Trophoblast cell (in vitro differentiated cells and primary cell): ENCODE data around the gene ISL2.

Experiments
- DNase-seq, 2 donors: peaks; one replicate each; pipeline ENCODE4 v3.0.0-alpha.2; 2016
- H2AFZ ChIP-seq: 2 replicates; pipeline ENCODE4 v1.6.1; 2013; ENCODE audit warnings: low read length, moderate library complexity, mild to moderate bottlenecking; ENCODE audit not compliant: insufficient read depth, poor library complexity
- H2AK5ac ChIP-seq: 2 replicates; pipeline ENCODE4 v1.6.1; 2013; ENCODE audit warnings: mild to moderate bottlenecking, low read length
- H2BK120ac ChIP-seq: 2 replicates; pipeline ENCODE4 v1.6.1; 2013; ENCODE audit warnings: low read length, mild to moderate bottlenecking, moderate library complexity; ENCODE audit not compliant: insufficient read depth, poor library complexity
- H2BK12ac ChIP-seq: 2 replicates; pipeline ENCODE4 v1.6.1; 2013; ENCODE audit warnings: mild to moderate bottlenecking, low read length, moderate library complexity
- H2BK5ac ChIP-seq: 2 replicates; pipeline ENCODE4 v1.6.1; 2013; ENCODE audit warnings: low read length, low read depth, moderate library complexity, mild to moderate bottlenecking; ENCODE audit not compliant: poor library complexity
- H3K14ac ChIP-seq: 2 replicates; pipeline ENCODE4 v1.6.1; 2013; ENCODE audit warnings: mild to moderate bottlenecking, low read length
- H3K18ac ChIP-seq: 2 replicates; pipeline ENCODE4 v1.6.1; 2013; ENCODE audit warnings: mild to moderate bottlenecking, low read length
- H3K23ac ChIP-seq: 2 replicates; pipeline ENCODE4 v1.6.1; 2013; ENCODE audit warnings: low read length
- H3K27ac ChIP-seq: 2 replicates; pipeline ENCODE4 v1.5.1; 2013; ENCODE audit warnings: low read depth, mild to moderate bottlenecking, inconsistent platforms, low read length, moderate library complexity
- H3K27me3 ChIP-seq: 2 replicates; pipeline ENCODE4 v1.6.1; 2013; ENCODE audit warnings: inconsistent platforms, mild to moderate bottlenecking, low read length, moderate library complexity; ENCODE audit not compliant: insufficient read depth
- H3K36me3 ChIP-seq, 2 experiments: 1 replicate in 1 of 2; 2 replicates in 1 of 2; pipeline ENCODE4 v1.6.1; 2013; ENCODE audit warnings: low read length in 2 of 2, mild to moderate bottlenecking in 2 of 2, moderate library complexity in 1 of 2; ENCODE audit not compliant: insufficient read depth in 2 of 2, control insufficient read depth in 1 of 2
- H3K4ac ChIP-seq: 2 replicates; pipeline ENCODE4 v1.6.1; 2013; ENCODE audit warnings: low read depth, mild to moderate bottlenecking, low read length, moderate library complexity
- H3K4me1 ChIP-seq, 2 experiments: 1 replicate in 1 of 2; 2 replicates in 1 of 2; pipeline ENCODE4 v1.6.1; 2013; ENCODE audit warnings: low read length in 2 of 2, mild to moderate bottlenecking in 2 of 2, moderate library complexity in 1 of 2; ENCODE audit not compliant: insufficient read depth in 2 of 2, control insufficient read depth in 1 of 2
- H3K4me2 ChIP-seq: 2 replicates; pipeline ENCODE4 v1.6.1; 2013; ENCODE audit warnings: inconsistent platforms, mild to moderate bottlenecking, low read length, moderate library complexity
- H3K4me3 ChIP-seq: 2 replicates; pipeline ENCODE4 v1.5.1; 2013; ENCODE audit warnings: mild to moderate bottlenecking, low read depth, low read length, inconsistent platforms
- H3K79me1 ChIP-seq: one replicate; pipeline ENCODE4 v1.6.1; 2013; ENCODE audit warnings: low read length
- H3K79me2 ChIP-seq: 2 replicates; pipeline ENCODE4 v1.6.1; 2013; ENCODE audit warnings: low read length, mild to moderate bottlenecking; ENCODE audit not compliant: control insufficient read depth, insufficient read depth, poor library complexity
- H3K9ac ChIP-seq: 2 replicates; pipeline ENCODE4 v1.6.1; 2013; ENCODE audit warnings: mild to moderate bottlenecking, low read length
- H3K9me3 ChIP-seq: 2 replicates; pipeline ENCODE4 v1.6.1; 2013; ENCODE audit warnings: low read depth, mild to moderate bottlenecking, control low read depth, inconsistent platforms, low read length; ENCODE audit not compliant: insufficient read depth
- H4K12ac ChIP-seq: 2 replicates; pipeline ENCODE4 v1.6.1; 2013; ENCODE audit warnings: low read depth, mild to moderate bottlenecking, low read length, moderate library complexity
- H4K8ac ChIP-seq: 2 replicates; pipeline ENCODE4 v1.6.1; 2013; ENCODE audit warnings: low read depth, mild to moderate bottlenecking, low read length, moderate library complexity
- H4K91ac ChIP-seq: one replicate; pipeline ENCODE4 v1.6.1; 2013; ENCODE audit warnings: low read depth, mild to moderate bottlenecking, low read length, moderate library complexity

Gene ISL2

DNA sequence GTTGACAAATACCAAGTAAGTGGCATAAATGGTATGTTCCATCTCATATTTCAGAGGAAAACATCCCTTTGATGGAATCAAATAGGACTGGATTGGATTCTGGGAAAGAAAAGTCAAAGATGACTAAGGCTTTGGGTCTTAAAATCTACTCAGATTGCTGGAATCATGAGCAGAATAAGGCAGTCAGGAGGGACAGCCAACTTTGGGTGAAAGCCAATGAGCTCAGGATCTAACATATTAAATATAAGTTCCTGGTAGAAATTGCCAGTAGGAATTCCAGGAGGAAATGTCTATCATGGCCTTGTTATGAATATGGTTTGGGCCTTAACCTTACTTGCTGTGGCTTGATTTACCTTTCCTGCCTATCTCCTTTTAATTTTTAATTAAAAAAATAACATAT lies 55.3 kb downstream of the ISL2 start:
- Histone ChIP-seq H3K27me3 (no peaks in the 10 kb centered on the region), H3K4ac (no peak overlapping the region), H2AK5ac (no peak overlapping the region), H4K91ac (no peak overlapping the region), H3K4me1 (peaks cover 0 to 3% of the 10 kb centered on the region in 2 experiments), H3K9ac (no peak overlapping the region), H3K79me2 (no peaks in the 10 kb centered on the region), H3K23ac (no peak overlapping the region), H3K4me2 (no peak overlapping the region), H2BK120ac (no peak overlapping the region), H2BK12ac (no peak overlapping the region), H3K27ac (no peak overlapping the region), H3K9me3 (no peaks in the 10 kb centered on the region), H3K18ac (no peak overlapping the region), H3K79me1 (no peaks in the 10 kb centered on the region), H4K8ac (no peak overlapping the region), H3K14ac (no peak overlapping the region), H2AFZ (no peak overlapping the region), H2BK5ac (no peak overlapping the region), H3K36me3 (no peaks in the 10 kb centered on the region), H4K12ac (no peak overlapping the region), H3K4me3 (no peak overlapping the region)
- no peak for DNase-seq
